Nephron progenitor cell (in vitro differentiated cells): ENCODE data around the gene DLD.
"Not testable (repeated sequence)": the region's sequence is repeated elsewhere in the genome, so short reads cannot be mapped to it uniquely, and the experiment has no call there.

Source experiments
- DNase-seq: peaks from one replicate; pipeline ENCODE4 v3.0.0; 2021
- H3K27ac Mint-ChIP-seq: 2 replicates; pipeline ENCODE4 v1.8.0; 2021; ENCODE audit warnings: mild to moderate bottlenecking, moderate library complexity, mixed read lengths
- H3K27me3 Mint-ChIP-seq: 2 replicates; pipeline ENCODE4 v1.8.0; 2021; ENCODE audit warnings: mild to moderate bottlenecking, low read depth, mixed read lengths; ENCODE audit not compliant: poor library complexity
- H3K36me3 Mint-ChIP-seq: 2 replicates; pipeline ENCODE4 v1.8.0; 2021; ENCODE audit warnings: low read depth, mixed read lengths
- H3K4me1 Mint-ChIP-seq: 2 replicates; pipeline ENCODE4 v1.8.0; 2021; ENCODE audit warnings: mixed read lengths
- H3K4me3 Mint-ChIP-seq: 2 replicates; pipeline ENCODE4 v1.8.0; 2021; ENCODE audit warnings: mild to moderate bottlenecking, moderate library complexity, mixed read lengths
- H3K9me3 Mint-ChIP-seq: 2 replicates; pipeline ENCODE4 v1.8.0; 2021; ENCODE audit warnings: mild to moderate bottlenecking, moderate library complexity, mixed read lengths
- TF ChIP-seq, protein P1 (sequence below): fragments of 200-600 bp; sonication (generic); IDR thresholded peaks from 2 replicates; pipeline ENCODE4 v1.5.0; 2021; ENCODE audit warnings: antibody characterized with exemption

The DLD gene, protein sequence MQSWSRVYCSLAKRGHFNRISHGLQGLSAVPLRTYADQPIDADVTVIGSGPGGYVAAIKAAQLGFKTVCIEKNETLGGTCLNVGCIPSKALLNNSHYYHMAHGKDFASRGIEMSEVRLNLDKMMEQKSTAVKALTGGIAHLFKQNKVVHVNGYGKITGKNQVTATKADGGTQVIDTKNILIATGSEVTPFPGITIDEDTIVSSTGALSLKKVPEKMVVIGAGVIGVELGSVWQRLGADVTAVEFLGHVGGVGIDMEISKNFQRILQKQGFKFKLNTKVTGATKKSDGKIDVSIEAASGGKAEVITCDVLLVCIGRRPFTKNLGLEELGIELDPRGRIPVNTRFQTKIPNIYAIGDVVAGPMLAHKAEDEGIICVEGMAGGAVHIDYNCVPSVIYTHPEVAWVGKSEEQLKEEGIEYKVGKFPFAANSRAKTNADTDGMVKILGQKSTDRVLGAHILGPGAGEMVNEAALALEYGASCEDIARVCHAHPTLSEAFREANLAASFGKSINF

DNA sequence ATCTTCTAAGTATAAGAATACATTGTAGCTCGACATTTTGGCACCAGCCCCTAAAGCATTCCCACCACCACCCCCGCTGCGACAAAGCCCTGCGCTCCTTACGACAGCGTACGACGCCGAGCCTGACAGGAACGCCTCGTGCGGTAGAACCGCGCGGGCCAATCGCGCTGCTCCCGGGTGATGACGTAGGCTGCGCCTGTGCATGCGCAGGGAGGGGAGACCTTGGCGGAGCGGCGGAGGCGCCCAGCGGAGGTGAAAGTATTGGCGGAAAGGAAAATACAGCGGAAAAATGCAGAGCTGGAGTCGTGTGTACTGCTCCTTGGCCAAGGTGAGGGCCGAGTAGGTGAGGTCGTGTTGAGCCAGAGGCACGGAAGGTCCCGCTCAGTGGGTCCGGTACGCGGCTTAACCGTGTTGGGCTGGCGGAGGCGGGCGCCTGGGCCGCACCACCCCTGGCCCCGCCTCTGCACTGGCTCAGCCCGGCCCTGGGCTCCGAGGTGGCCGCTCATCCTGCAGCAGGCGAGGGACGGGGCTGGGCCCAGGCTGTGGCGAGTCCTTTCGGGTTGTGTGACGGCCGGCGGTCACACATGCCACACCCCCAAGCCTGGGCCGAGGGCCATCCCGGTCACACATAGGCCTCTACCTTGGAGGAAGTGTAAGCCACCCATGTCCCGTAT lies at the start of gene DLD:
Gene DLD, plus strand, starts transcription at position 222 of the 674 bp plus-strand sequence. Its CDS starts 68 bp downstream, at position 290.
- Mint-ChIP-seq H3K36me3 (peaks cover 29% of the 10 kb centered on the region), H3K4me3 (peak within 1 kb of the TSS; percentile 99), H3K9me3 (peaks cover 5% of the 10 kb centered on the region), H3K27ac (peak within 1 kb of the TSS; percentile 100), H3K4me1 (peaks cover 28% of the 10 kb centered on the region), H3K27me3 (peaks cover 15% of the 10 kb centered on the region)
- TF ChIP-seq, protein P1, sequence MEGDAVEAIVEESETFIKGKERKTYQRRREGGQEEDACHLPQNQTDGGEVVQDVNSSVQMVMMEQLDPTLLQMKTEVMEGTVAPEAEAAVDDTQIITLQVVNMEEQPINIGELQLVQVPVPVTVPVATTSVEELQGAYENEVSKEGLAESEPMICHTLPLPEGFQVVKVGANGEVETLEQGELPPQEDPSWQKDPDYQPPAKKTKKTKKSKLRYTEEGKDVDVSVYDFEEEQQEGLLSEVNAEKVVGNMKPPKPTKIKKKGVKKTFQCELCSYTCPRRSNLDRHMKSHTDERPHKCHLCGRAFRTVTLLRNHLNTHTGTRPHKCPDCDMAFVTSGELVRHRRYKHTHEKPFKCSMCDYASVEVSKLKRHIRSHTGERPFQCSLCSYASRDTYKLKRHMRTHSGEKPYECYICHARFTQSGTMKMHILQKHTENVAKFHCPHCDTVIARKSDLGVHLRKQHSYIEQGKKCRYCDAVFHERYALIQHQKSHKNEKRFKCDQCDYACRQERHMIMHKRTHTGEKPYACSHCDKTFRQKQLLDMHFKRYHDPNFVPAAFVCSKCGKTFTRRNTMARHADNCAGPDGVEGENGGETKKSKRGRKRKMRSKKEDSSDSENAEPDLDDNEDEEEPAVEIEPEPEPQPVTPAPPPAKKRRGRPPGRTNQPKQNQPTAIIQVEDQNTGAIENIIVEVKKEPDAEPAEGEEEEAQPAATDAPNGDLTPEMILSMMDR: no peak
- peak; percentile 90 for DNase-seq

GRCh38 chr7:107842213-107842612 lies 48.8 kb upstream of the DLD start:
- Mint-ChIP-seq H3K36me3 (no peaks in the 10 kb centered on the region), H3K27ac (no peak overlapping the region), H3K27me3 (peaks cover 14% of the 10 kb centered on the region), H3K4me1 (no peaks in the 10 kb centered on the region), H3K9me3 (peaks cover 14% of the 10 kb centered on the region), H3K4me3 (no peak overlapping the region)
- TF ChIP-seq, protein P1: no peak
- no peak for DNase-seq

- H3K27ac Mint-ChIP-seq: no peak overlapping the region
- H3K4me1 Mint-ChIP-seq: no peaks in the 10 kb centered on the region
- TF ChIP-seq, protein P1: no peak
- peaks cover 9% of the 10 kb centered on the region for H3K27me3 Mint-ChIP-seq
- H3K36me3 Mint-ChIP-seq: no peaks in the 10 kb centered on the region
- H3K4me3 Mint-ChIP-seq: no peak overlapping the region
- DNase-seq: no peak
- peaks cover 14% of the 10 kb centered on the region for H3K9me3 Mint-ChIP-seq
These were observed 47.8 kb upstream of the DLD start for GRCh38 chr7:107843184-107843583.

- Mint-ChIP-seq H3K36me3 (no peaks in the 10 kb centered on the region), H3K27ac (no peak overlapping the region), H3K4me1 (no peaks in the 10 kb centered on the region), H3K27me3 (no peaks in the 10 kb centered on the region), H3K9me3 (peaks cover 14% of the 10 kb centered on the region), H3K4me3 (no peak overlapping the region)
- DNase-seq: no peak
- TF ChIP-seq, protein P1: no peak
These were observed 44.7 kb upstream of the DLD start for GRCh38 chr7:107846324-107846723.

DNA sequence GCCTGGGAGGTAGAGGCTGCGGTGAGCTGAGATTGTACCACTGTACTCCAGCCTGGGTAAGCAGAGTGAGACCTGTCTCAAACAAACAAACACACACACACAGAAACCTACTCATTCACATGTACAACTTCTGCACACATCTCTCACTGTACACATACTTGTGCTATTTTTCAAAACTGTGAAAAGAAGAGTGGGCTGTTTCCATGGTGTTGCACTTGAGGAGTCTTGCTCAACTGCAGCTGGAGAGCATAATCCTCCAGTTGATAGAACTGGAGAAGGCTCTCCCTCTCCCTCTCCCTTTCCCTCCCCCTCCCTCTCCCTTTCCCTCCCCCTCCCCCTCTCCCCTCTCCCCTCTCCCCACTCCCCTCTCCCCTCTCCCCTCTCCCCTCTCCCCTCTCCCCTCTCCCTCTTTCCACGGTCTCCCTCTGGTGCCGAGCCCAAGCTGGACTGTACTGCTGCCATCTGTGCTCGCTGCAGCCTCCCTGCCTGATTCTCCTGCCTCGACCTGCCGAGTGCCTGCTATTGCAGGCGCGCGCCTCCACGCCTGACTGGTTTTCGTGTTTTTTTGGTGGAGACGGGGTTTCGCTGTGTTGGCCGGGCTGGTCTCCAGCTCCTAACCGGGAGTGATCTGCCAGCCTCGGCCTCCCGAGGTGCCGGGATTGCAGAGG lies 43.7 kb upstream of the DLD start:
- no peak overlapping the region for H3K4me3 Mint-ChIP-seq
- H3K4me1 Mint-ChIP-seq: no peaks in the 10 kb centered on the region
- peaks cover 2% of the 10 kb centered on the region for H3K27me3 Mint-ChIP-seq
- H3K36me3 Mint-ChIP-seq: no peaks in the 10 kb centered on the region
- TF ChIP-seq, protein P1: no peak
- H3K9me3 Mint-ChIP-seq: peaks cover 14% of the 10 kb centered on the region
- DNase-seq: no peak
- H3K27ac Mint-ChIP-seq: no peak overlapping the region

GRCh38 chr7:107847836-107848175 lies 43.2 kb upstream of the DLD start:
- not testable (repeated sequence) for H3K27ac Mint-ChIP-seq, H3K4me1 Mint-ChIP-seq, H3K36me3 Mint-ChIP-seq, DNase-seq, H3K4me3 Mint-ChIP-seq, H3K27me3 Mint-ChIP-seq
- peaks cover 14% of the 10 kb centered on the region for H3K9me3 Mint-ChIP-seq

GRCh38 chr7:107848211-107848610 lies 42.8 kb upstream of the DLD start:
- H3K27me3 Mint-ChIP-seq, DNase-seq, H3K4me3 Mint-ChIP-seq, H3K27ac Mint-ChIP-seq, H3K4me1 Mint-ChIP-seq, H3K36me3 Mint-ChIP-seq: not testable (repeated sequence)
- H3K9me3 Mint-ChIP-seq: peaks cover 14% of the 10 kb centered on the region
